ENCODE data around the gene GUK1.

Gene GUK1

DNA sequence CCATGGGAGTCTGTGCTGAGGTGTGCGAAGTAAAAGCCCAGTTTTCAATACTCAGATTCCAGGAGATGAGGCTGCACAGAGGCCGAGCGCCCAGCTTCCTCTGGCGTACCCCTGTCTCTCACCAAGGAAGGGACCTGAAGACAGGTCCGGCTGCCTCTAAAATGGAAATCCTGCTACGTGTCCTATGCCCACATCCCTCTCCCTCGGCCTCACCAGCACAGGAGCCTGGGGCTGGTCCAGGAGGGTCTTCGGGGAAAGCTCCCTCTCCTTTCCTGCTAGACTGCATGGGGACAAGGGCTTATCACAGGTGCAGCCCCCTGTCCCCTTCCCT is 31.4 kb upstream of the GUK1 start:
- Histone ChIP-seq H4K8ac (ENCODE audit: low read length) (peak overlapping the region; percentile 99), H3K14ac (ENCODE audit: low read length in 2 of 2) (peak overlapping the region in 1 of 2 experiments; percentile 85), H4K91ac (ENCODE audit: low read length) (peak overlapping the region; percentile 89), H3K79me1 (replicated peaks; ENCODE audit: low read length, poor library complexity, severe bottlenecking) (peaks cover 30% of the 10 kb centered on the region), H3K4ac (ENCODE audit: low read depth in 1 of 2, low read length in 2 of 2) (peak overlapping the region in 1 of 2 experiments; percentile 94), H3K23ac (ENCODE audit: low read length in 2 of 2) (peak overlapping the region in 1 of 2 experiments; percentile 98), H3K18ac (ENCODE audit: low read depth in 1 of 2, low read length in 2 of 2) (peak overlapping the region; percentile 82 to 96), H2BK120ac (ENCODE audit: low read depth, low read length) (no peak overlapping the region), H3K4me2 (ENCODE audit: low read length, poor library complexity, severe bottlenecking) (peak overlapping the region; percentile 68), H2BK5ac (ENCODE audit: low read depth, low read length, poor library complexity, severe bottlenecking) (no peak overlapping the region), H3K9me3 (ENCODE audit: control insufficient read depth, low read length) (no peaks in the 10 kb centered on the region), H3K27me3 (ENCODE audit: control insufficient read depth in 1 of 2, insufficient read depth in 1 of 2, low read length in 2 of 2) (no peaks in the 10 kb centered on the region), H2BK12ac (ENCODE audit: low read length in 2 of 2) (peak overlapping the region in 1 of 2 experiments; percentile 18), H2AK5ac (ENCODE audit: low read length, severe bottlenecking) (no peak overlapping the region), H3K9ac (ENCODE audit: low read length) (peak overlapping the region; percentile 93), H3K4me3 (ENCODE audit: insufficient read depth in 1 of 2, low read depth in 1 of 2, low read length in 2 of 2) (peak overlapping the region; percentile 85 to 99), H3K4me1 (ENCODE audit: control insufficient read depth, insufficient read depth, low read depth, low read length) (peaks cover 24% of the 10 kb centered on the region), H2AFZ (ENCODE audit: low read depth, low read length) (peak overlapping the region; percentile 96), H2BK15ac (ENCODE audit: low read depth, poor library complexity, severe bottlenecking) (no peak overlapping the region), H3K27ac (ENCODE audit: low read length, poor library complexity, severe bottlenecking) (no peak overlapping the region), H3K36me3 (ENCODE audit: control insufficient read depth in 1 of 2, insufficient read depth in 2 of 2, low read depth in 1 of 2, low read length in 2 of 2) (peaks cover 23 to 33% of the 10 kb centered on the region in 2 experiments)
- no peak for DNase-seq
- WGBS, result 16% methylated on average over 8 of the region's 8 CpGs

- H2BK15ac ChIP-seq (ENCODE audit: low read depth, poor library complexity, severe bottlenecking), result peak within 1 kb of the TSS; percentile 70
Observed at GRCh38 chr1:228109073-228109961, 30.8 kb upstream of the GUK1 start, which contains the start of gene MRPL55. Gene MRPL55, minus strand, starts transcription at chr1:228109299. Its CDS starts 1,039 bp downstream, at chr1:228108260.

DNA sequence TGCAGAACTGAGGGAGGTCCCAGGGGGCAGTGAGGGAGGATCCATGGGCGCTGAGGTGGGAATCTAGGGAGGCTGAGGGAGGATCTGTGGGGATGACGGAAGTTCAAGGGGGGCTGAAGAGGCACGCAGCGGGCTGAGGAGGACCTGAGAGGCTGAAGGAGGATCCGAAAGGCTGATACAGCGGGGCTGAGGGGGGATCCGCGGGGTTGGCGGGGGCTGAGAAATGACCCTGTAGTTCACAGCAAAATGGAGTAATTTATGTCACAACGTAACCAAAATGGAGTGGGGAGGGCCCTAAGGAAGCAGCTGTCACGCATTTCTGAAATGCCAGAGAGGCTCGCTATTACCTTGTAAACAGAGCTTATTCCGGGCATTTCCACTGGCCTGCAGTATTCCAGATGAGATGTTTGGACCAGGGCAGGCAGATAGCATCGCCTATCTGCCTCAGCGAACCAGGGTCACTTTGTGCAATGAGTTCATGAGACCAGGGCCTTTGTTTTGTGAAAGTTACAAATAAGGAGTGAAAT is 30.1 kb upstream of the GUK1 start:
- peak; percentile 67 for DNase-seq
- H3K36me3 ChIP-seq (ENCODE audit: control insufficient read depth in 1 of 2, insufficient read depth in 2 of 2, low read depth in 1 of 2, low read length in 2 of 2), result peaks cover 23 to 28% of the 10 kb centered on the region in 2 experiments
- no peaks in the 10 kb centered on the region for H3K27me3 ChIP-seq (ENCODE audit: control insufficient read depth in 1 of 2, insufficient read depth in 1 of 2, low read length in 2 of 2)
- no peak overlapping the region for H3K23ac ChIP-seq (ENCODE audit: low read length in 2 of 2)
- H3K14ac ChIP-seq (ENCODE audit: low read length in 2 of 2), result no peak overlapping the region
- peak overlapping the region; percentile 85 to 89 for H3K4me3 ChIP-seq (ENCODE audit: insufficient read depth in 1 of 2, low read depth in 1 of 2, low read length in 2 of 2)
- peak overlapping the region; percentile 70 for H2BK15ac ChIP-seq (ENCODE audit: low read depth, poor library complexity, severe bottlenecking)
- peaks cover 29% of the 10 kb centered on the region for H3K79me1 ChIP-seq (replicated peaks; ENCODE audit: low read length, poor library complexity, severe bottlenecking)
- no peaks in the 10 kb centered on the region for H3K9me3 ChIP-seq (ENCODE audit: control insufficient read depth, low read length)
- no peak overlapping the region for H2BK12ac ChIP-seq (ENCODE audit: low read length in 2 of 2)
- H2BK120ac ChIP-seq (ENCODE audit: low read depth, low read length), result peak overlapping the region; percentile 80
- H4K91ac ChIP-seq (ENCODE audit: low read length), result peak overlapping the region; percentile 36
- H2AK5ac ChIP-seq (ENCODE audit: low read length, severe bottlenecking), result peak overlapping the region; percentile 26
- H2AFZ ChIP-seq (ENCODE audit: low read depth, low read length), result peak overlapping the region; percentile 92
- H4K8ac ChIP-seq (ENCODE audit: low read length), result peak overlapping the region; percentile 86
- peak overlapping the region; percentile 93 for H3K9ac ChIP-seq (ENCODE audit: low read length)
- H3K27ac ChIP-seq (ENCODE audit: low read length, poor library complexity, severe bottlenecking), result no peak overlapping the region
- peak overlapping the region; percentile 37 to 69 for H3K18ac ChIP-seq (ENCODE audit: low read depth in 1 of 2, low read length in 2 of 2)
- peak overlapping the region; percentile 5 for H2BK5ac ChIP-seq (ENCODE audit: low read depth, low read length, poor library complexity, severe bottlenecking)
- H3K4ac ChIP-seq (ENCODE audit: low read depth in 1 of 2, low read length in 2 of 2), result no peak overlapping the region
- H3K4me2 ChIP-seq (ENCODE audit: low read length, poor library complexity, severe bottlenecking), result peak overlapping the region; percentile 94
- peaks cover 19% of the 10 kb centered on the region for H3K4me1 ChIP-seq (ENCODE audit: control insufficient read depth, insufficient read depth, low read depth, low read length)
- WGBS, result 36% methylated on average over 15 of the region's 15 CpGs

More at GRCh38 chr1:228109073-228109961, 30.8 kb upstream of the GUK1 start, which contains the start of gene MRPL55:
- H3K9ac ChIP-seq (ENCODE audit: low read length), result peak within 1 kb of the TSS; percentile 93
- peaks cover 23 to 33% of the 10 kb centered on the region in 2 experiments for H3K36me3 ChIP-seq (ENCODE audit: control insufficient read depth in 1 of 2, insufficient read depth in 2 of 2, low read depth in 1 of 2, low read length in 2 of 2)
- H3K79me1 ChIP-seq (replicated peaks; ENCODE audit: low read length, poor library complexity, severe bottlenecking), result peaks cover 30% of the 10 kb centered on the region
- peak within 1 kb of the TSS in 1 of 2 experiments; percentile 98 for H3K23ac ChIP-seq (ENCODE audit: low read length in 2 of 2)
- H3K27ac ChIP-seq (ENCODE audit: low read length, poor library complexity, severe bottlenecking), result no peak within 1 kb of the TSS
- H3K27me3 ChIP-seq (ENCODE audit: control insufficient read depth in 1 of 2, insufficient read depth in 1 of 2, low read length in 2 of 2), result no peaks in the 10 kb centered on the region
- H4K8ac ChIP-seq (ENCODE audit: low read length), result peak within 1 kb of the TSS; percentile 99
- 1% methylated on average over 66 of the region's 66 CpGs for WGBS
- H3K4me2 ChIP-seq (ENCODE audit: low read length, poor library complexity, severe bottlenecking), result peak within 1 kb of the TSS; percentile 94
- no peaks in the 10 kb centered on the region for H3K9me3 ChIP-seq (ENCODE audit: control insufficient read depth, low read length)
- peak within 1 kb of the TSS in 1 of 2 experiments; percentile 85 for H3K14ac ChIP-seq (ENCODE audit: low read length in 2 of 2)
- peak within 1 kb of the TSS; percentile 82 to 96 for H3K18ac ChIP-seq (ENCODE audit: low read depth in 1 of 2, low read length in 2 of 2)
- peak; percentile 96 for DNase-seq
- H4K91ac ChIP-seq (ENCODE audit: low read length), result peak within 1 kb of the TSS; percentile 89
- peaks cover 22% of the 10 kb centered on the region for H3K4me1 ChIP-seq (ENCODE audit: control insufficient read depth, insufficient read depth, low read depth, low read length)
- H3K4ac ChIP-seq (ENCODE audit: low read depth in 1 of 2, low read length in 2 of 2), result peak within 1 kb of the TSS; percentile 35 to 94
- peak within 1 kb of the TSS in 1 of 2 experiments; percentile 18 for H2BK12ac ChIP-seq (ENCODE audit: low read length in 2 of 2)
- peak within 1 kb of the TSS; percentile 80 for H2BK120ac ChIP-seq (ENCODE audit: low read depth, low read length)
- peak within 1 kb of the TSS; percentile 5 for H2BK5ac ChIP-seq (ENCODE audit: low read depth, low read length, poor library complexity, severe bottlenecking)
- H3K4me3 ChIP-seq (ENCODE audit: insufficient read depth in 1 of 2, low read depth in 1 of 2, low read length in 2 of 2), result peak within 1 kb of the TSS; percentile 85 to 99
- peak within 1 kb of the TSS; percentile 96 for H2AFZ ChIP-seq (ENCODE audit: low read depth, low read length)
- H2AK5ac ChIP-seq (ENCODE audit: low read length, severe bottlenecking), result no peak within 1 kb of the TSS

DNA sequence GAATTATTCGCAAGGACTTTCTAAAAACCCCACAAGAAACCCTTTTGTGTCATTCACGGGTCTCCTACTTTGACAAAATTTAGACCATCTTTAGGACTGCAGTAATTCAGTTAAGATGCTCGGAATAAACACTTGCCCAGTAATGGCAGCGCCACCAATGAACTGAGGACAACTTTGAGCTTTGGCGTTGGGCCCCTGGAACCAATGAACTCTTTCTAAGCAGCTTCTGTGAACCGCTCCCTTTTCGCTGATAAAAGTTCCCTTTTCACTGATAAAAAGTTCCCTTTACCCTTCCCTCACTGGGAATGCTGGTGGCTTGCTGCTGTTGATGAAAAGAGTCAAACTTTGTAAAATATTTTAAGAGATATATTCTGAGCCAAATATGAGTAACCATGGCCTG is 29.5 kb upstream of the GUK1 start:
- H3K18ac ChIP-seq (ENCODE audit: low read depth in 1 of 2, low read length in 2 of 2), result no peak overlapping the region
- no peak overlapping the region for H2AFZ ChIP-seq (ENCODE audit: low read depth, low read length)
- no peak overlapping the region for H3K23ac ChIP-seq (ENCODE audit: low read length in 2 of 2)
- no peaks in the 10 kb centered on the region for H3K9me3 ChIP-seq (ENCODE audit: control insufficient read depth, low read length)
- peak overlapping the region in 1 of 2 experiments; percentile 85 for H3K4me3 ChIP-seq (ENCODE audit: insufficient read depth in 1 of 2, low read depth in 1 of 2, low read length in 2 of 2)
- no peak overlapping the region for H4K8ac ChIP-seq (ENCODE audit: low read length)
- no peaks in the 10 kb centered on the region for H3K27me3 ChIP-seq (ENCODE audit: control insufficient read depth in 1 of 2, insufficient read depth in 1 of 2, low read length in 2 of 2)
- peaks cover 18% of the 10 kb centered on the region for H3K4me1 ChIP-seq (ENCODE audit: control insufficient read depth, insufficient read depth, low read depth, low read length)
- peak overlapping the region; percentile 93 for H3K9ac ChIP-seq (ENCODE audit: low read length)
- peaks cover 25% of the 10 kb centered on the region for H3K79me1 ChIP-seq (replicated peaks; ENCODE audit: low read length, poor library complexity, severe bottlenecking)
- H2BK5ac ChIP-seq (ENCODE audit: low read depth, low read length, poor library complexity, severe bottlenecking), result no peak overlapping the region
- H3K4ac ChIP-seq (ENCODE audit: low read depth in 1 of 2, low read length in 2 of 2), result no peak overlapping the region
- peak overlapping the region; percentile 94 for H3K4me2 ChIP-seq (ENCODE audit: low read length, poor library complexity, severe bottlenecking)
- no peak overlapping the region for H2BK120ac ChIP-seq (ENCODE audit: low read depth, low read length)
- no peak overlapping the region for H3K27ac ChIP-seq (ENCODE audit: low read length, poor library complexity, severe bottlenecking)
- no peak overlapping the region for H2BK12ac ChIP-seq (ENCODE audit: low read length in 2 of 2)
- peaks cover 23% of the 10 kb centered on the region in 2 experiments for H3K36me3 ChIP-seq (ENCODE audit: control insufficient read depth in 1 of 2, insufficient read depth in 2 of 2, low read depth in 1 of 2, low read length in 2 of 2)
- no peak overlapping the region for H3K14ac ChIP-seq (ENCODE audit: low read length in 2 of 2)
- H4K91ac ChIP-seq (ENCODE audit: low read length), result no peak overlapping the region
- H2AK5ac ChIP-seq (ENCODE audit: low read length, severe bottlenecking), result no peak overlapping the region
- 95% methylated on average over 7 of the region's 7 CpGs for WGBS
- H2BK15ac ChIP-seq (ENCODE audit: low read depth, poor library complexity, severe bottlenecking), result no peak overlapping the region
- no peak for DNase-seq
